ENCODE results near the gene JAGN1.
A peak's percentile ranks its signal among the peaks of the same experiment; 100 is the strongest.
"Not testable (repeated sequence)": the region's sequence is repeated elsewhere in the genome, so short reads cannot be mapped to it uniquely, and the experiment has no call there.

Gene JAGN1

GRCh38 chr3:9861626-9862130 is 28.7 kb upstream of the JAGN1 start:
- Mint-ChIP-seq H3K27ac (no peak overlapping the region), H3K36me3 (ENCODE audit: low read depth) (no peaks in the 10 kb centered on the region), H3K27me3 (peaks cover 11% of the 10 kb centered on the region), H3K9me3 (no peaks in the 10 kb centered on the region), H3K4me1 (ENCODE audit: low read depth) (peaks cover 2% of the 10 kb centered on the region), H3K4me3 (no peak overlapping the region)
- DNase-seq: no peak

- no peak overlapping the region for H3K27ac Mint-ChIP-seq
- no peaks in the 10 kb centered on the region for H3K9me3 Mint-ChIP-seq
- no peaks in the 10 kb centered on the region for H3K36me3 Mint-ChIP-seq (ENCODE audit: low read depth)
- peaks cover 2% of the 10 kb centered on the region for H3K4me1 Mint-ChIP-seq (ENCODE audit: low read depth)
- H3K27me3 Mint-ChIP-seq: peaks cover 11% of the 10 kb centered on the region
- peak overlapping the region; percentile 12 for H3K4me3 Mint-ChIP-seq
- DNase-seq: peak; percentile 59
These were observed 27.9 kb upstream of the JAGN1 start for GRCh38 chr3:9862391-9863057.

GRCh38 chr3:9863058-9863772 is 27.2 kb upstream of the JAGN1 start:
- no peak overlapping the region for H3K4me3 Mint-ChIP-seq
- H3K4me1 Mint-ChIP-seq (ENCODE audit: low read depth): peaks cover 2% of the 10 kb centered on the region
- no peaks in the 10 kb centered on the region for H3K36me3 Mint-ChIP-seq (ENCODE audit: low read depth)
- DNase-seq: no peak
- peaks cover 11% of the 10 kb centered on the region for H3K27me3 Mint-ChIP-seq
- H3K9me3 Mint-ChIP-seq: no peaks in the 10 kb centered on the region
- H3K27ac Mint-ChIP-seq: no peak overlapping the region

DNA sequence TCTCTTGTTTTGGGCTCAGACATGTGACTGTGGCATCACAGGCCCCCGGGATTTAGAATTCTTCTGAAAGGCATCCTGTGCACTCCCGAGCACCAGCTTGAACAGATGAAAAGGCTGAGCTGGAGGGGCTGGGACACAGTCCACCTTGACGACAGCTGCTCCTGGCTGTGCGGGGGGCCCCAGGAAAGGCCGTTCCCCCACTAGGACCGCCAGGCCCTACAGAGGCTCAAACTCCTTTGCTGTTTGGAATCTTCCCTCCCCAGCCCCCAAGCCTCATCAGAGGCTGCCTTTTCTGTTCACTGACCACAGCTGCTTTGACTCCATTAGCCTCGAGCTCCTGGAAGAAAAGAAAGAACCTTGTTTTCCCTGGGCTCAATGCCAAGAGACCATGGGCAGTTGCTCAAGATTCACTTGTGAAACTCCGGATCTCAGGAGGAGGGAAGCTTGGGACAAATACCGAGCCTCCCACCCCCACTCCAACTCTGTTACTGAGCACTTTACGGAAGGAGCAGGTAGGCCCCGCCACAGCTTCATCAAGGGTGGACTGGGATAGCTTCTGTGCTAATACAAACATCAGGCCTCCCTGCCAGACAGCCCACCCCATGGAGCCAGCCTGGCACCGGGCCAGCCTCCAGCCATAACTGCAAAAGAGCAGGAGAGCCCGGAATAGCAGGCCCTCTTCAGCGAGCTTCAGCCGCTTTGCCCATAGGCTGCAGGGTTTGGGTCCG is 26.0 kb upstream of the JAGN1 start:
- DNase-seq: no peak
- Mint-ChIP-seq H3K4me3 (no peak overlapping the region), H3K27me3 (peaks cover 11% of the 10 kb centered on the region), H3K36me3 (ENCODE audit: low read depth) (no peaks in the 10 kb centered on the region), H3K9me3 (no peaks in the 10 kb centered on the region), H3K4me1 (ENCODE audit: low read depth) (peaks cover 2% of the 10 kb centered on the region), H3K27ac (no peak overlapping the region)

- not testable (repeated sequence) for H3K27ac Mint-ChIP-seq; H3K4me3 Mint-ChIP-seq; H3K4me1 Mint-ChIP-seq (ENCODE audit: low read depth); H3K9me3 Mint-ChIP-seq; DNase-seq; H3K36me3 Mint-ChIP-seq (ENCODE audit: low read depth)
- H3K27me3 Mint-ChIP-seq: peaks cover 11% of the 10 kb centered on the region
These were observed 25.2 kb upstream of the JAGN1 start for GRCh38 chr3:9865125-9865637.

DNA sequence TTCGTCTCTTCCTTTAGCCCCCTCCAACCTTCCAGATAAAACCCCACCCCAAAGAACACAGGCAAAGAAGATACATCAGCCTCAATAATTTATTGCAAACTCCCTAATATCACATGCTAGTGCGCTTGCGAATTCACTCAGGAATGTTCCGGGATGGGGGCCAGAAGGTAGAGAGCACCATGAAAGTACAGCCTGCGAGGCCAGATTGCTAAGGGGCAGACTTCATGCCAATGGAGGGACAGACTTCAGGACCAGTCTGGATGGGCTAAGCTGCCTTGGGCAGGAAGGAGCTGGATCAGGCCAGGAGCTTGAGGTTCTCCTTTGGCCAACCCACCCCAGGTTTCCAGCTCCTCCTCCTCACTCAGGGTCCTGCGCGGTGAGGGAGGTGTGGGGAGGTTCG is 23.8 kb upstream of the JAGN1 start:
- DNase-seq: no peak
- H3K27ac Mint-ChIP-seq: no peak overlapping the region
- H3K36me3 Mint-ChIP-seq (ENCODE audit: low read depth): no peaks in the 10 kb centered on the region
- H3K4me1 Mint-ChIP-seq (ENCODE audit: low read depth): peaks cover 2% of the 10 kb centered on the region
- peaks cover 11% of the 10 kb centered on the region for H3K27me3 Mint-ChIP-seq
- no peaks in the 10 kb centered on the region for H3K9me3 Mint-ChIP-seq
- H3K4me3 Mint-ChIP-seq: no peak overlapping the region

GRCh38 chr3:9867106-9867505 is 23.3 kb upstream of the JAGN1 start:
- H3K27me3 Mint-ChIP-seq: peaks cover 7% of the 10 kb centered on the region
- no peak overlapping the region for H3K4me3 Mint-ChIP-seq
- H3K36me3 Mint-ChIP-seq (ENCODE audit: low read depth): no peaks in the 10 kb centered on the region
- H3K9me3 Mint-ChIP-seq: no peaks in the 10 kb centered on the region
- no peak for DNase-seq
- peaks cover 2% of the 10 kb centered on the region for H3K4me1 Mint-ChIP-seq (ENCODE audit: low read depth)
- H3K27ac Mint-ChIP-seq: no peak overlapping the region

- H3K27me3 Mint-ChIP-seq: no peaks in the 10 kb centered on the region
- no peaks in the 10 kb centered on the region for H3K9me3 Mint-ChIP-seq
- H3K4me3 Mint-ChIP-seq: no peak overlapping the region
- H3K27ac Mint-ChIP-seq: no peak overlapping the region
- no peaks in the 10 kb centered on the region for H3K4me1 Mint-ChIP-seq (ENCODE audit: low read depth)
- no peaks in the 10 kb centered on the region for H3K36me3 Mint-ChIP-seq (ENCODE audit: low read depth)
- no peak for DNase-seq
These were observed 20.5 kb upstream of the JAGN1 start for GRCh38 chr3:9869955-9870354.

GRCh38 chr3:9870978-9871377 is 19.4 kb upstream of the JAGN1 start:
- no peak overlapping the region for H3K4me3 Mint-ChIP-seq
- H3K36me3 Mint-ChIP-seq (ENCODE audit: low read depth): no peaks in the 10 kb centered on the region
- DNase-seq: no peak
- H3K4me1 Mint-ChIP-seq (ENCODE audit: low read depth): no peaks in the 10 kb centered on the region
- H3K9me3 Mint-ChIP-seq: no peaks in the 10 kb centered on the region
- H3K27me3 Mint-ChIP-seq: no peaks in the 10 kb centered on the region
- H3K27ac Mint-ChIP-seq: no peak overlapping the region

DNA sequence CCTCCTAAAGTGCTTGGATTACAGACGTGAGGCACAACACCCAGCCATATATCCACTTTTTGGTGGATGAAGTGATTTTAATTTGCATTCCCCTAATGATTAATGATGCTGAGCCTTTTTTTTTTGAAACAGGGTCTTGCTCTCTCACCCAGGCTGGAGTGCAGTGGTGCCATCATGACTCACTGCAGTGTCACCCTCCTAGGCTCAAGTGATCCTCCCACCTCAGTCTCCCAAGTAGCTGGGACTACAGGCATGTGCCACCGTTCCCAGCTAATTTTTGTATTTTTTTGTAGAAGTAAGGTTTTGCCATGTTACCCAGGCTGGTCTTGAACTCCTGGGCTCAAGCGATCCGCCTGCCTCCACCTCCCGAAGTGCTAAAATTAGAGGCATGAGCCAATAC is 18.3 kb upstream of the JAGN1 start:
- not testable (repeated sequence) for H3K27me3 Mint-ChIP-seq; H3K36me3 Mint-ChIP-seq (ENCODE audit: low read depth); H3K4me3 Mint-ChIP-seq; DNase-seq; H3K4me1 Mint-ChIP-seq (ENCODE audit: low read depth); H3K9me3 Mint-ChIP-seq; H3K27ac Mint-ChIP-seq

- H3K36me3 Mint-ChIP-seq (ENCODE audit: low read depth): no peaks in the 10 kb centered on the region
- DNase-seq: no peak
- no peaks in the 10 kb centered on the region for H3K27me3 Mint-ChIP-seq
- H3K4me1 Mint-ChIP-seq (ENCODE audit: low read depth): no peaks in the 10 kb centered on the region
- H3K4me3 Mint-ChIP-seq: no peak overlapping the region
- H3K9me3 Mint-ChIP-seq: no peaks in the 10 kb centered on the region
- no peak overlapping the region for H3K27ac Mint-ChIP-seq
These were observed 15.0 kb upstream of the JAGN1 start for GRCh38 chr3:9875448-9875847.

- not testable (repeated sequence) for H3K9me3 Mint-ChIP-seq; H3K4me3 Mint-ChIP-seq; DNase-seq; H3K27ac Mint-ChIP-seq; H3K4me1 Mint-ChIP-seq (ENCODE audit: low read depth); H3K36me3 Mint-ChIP-seq (ENCODE audit: low read depth); H3K27me3 Mint-ChIP-seq
These were observed 14.2 kb upstream of the JAGN1 start for GRCh38 chr3:9876255-9876654.

GRCh38 chr3:9876991-9877390 is 13.4 kb upstream of the JAGN1 start:
- Mint-ChIP-seq H3K4me1 (ENCODE audit: low read depth) (no peaks in the 10 kb centered on the region), H3K36me3 (ENCODE audit: low read depth) (no peaks in the 10 kb centered on the region), H3K27ac (no peak overlapping the region), H3K9me3 (no peaks in the 10 kb centered on the region), H3K27me3 (no peaks in the 10 kb centered on the region), H3K4me3 (no peak overlapping the region)
- DNase-seq: no peak

DNA sequence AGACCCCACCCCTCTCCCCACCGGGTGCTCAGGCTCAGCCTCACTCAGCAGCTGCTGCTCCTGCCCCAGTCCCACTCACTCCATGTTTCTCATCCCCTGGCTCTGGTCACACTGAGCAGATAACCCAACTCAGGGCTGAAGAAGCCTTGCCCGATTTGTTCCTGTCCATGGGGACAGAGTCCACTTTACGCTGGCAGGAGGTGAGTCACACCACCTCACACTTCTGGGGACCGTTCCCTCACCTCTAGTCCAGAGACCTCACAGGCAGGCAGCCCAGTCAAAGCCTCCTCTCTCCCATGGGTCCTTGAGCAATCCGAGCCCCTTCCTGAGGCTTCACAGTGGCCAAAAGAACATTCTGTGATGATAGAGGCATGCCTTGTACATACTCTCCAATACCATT is 11.7 kb upstream of the JAGN1 start:
- Mint-ChIP-seq H3K4me1 (ENCODE audit: low read depth) (no peaks in the 10 kb centered on the region), H3K36me3 (ENCODE audit: low read depth) (no peaks in the 10 kb centered on the region), H3K27me3 (no peaks in the 10 kb centered on the region), H3K4me3 (no peak overlapping the region), H3K9me3 (no peaks in the 10 kb centered on the region), H3K27ac (no peak overlapping the region)
- no peak for DNase-seq

Measured in activated T-cell treated with anti-CD3 and anti-CD28 coated beads, Interleukin-2, amount 50 U/mL, for 24 hours (primary cell).